Activated effector memory CD4-positive, alpha-beta T cell treated with Interleukin-2 at 50 U/mL for 16 hours (primary cell): ENCODE data around the gene EIF3J.
"Not testable (repeated sequence)": the region's sequence is repeated elsewhere in the genome, so short reads cannot be mapped to it uniquely, and the experiment has no call there.

Source experiments
- DNase-seq: peaks from one replicate; pipeline ENCODE4 v3.0.0-alpha.2; 2020

Gene EIF3J

DNA sequence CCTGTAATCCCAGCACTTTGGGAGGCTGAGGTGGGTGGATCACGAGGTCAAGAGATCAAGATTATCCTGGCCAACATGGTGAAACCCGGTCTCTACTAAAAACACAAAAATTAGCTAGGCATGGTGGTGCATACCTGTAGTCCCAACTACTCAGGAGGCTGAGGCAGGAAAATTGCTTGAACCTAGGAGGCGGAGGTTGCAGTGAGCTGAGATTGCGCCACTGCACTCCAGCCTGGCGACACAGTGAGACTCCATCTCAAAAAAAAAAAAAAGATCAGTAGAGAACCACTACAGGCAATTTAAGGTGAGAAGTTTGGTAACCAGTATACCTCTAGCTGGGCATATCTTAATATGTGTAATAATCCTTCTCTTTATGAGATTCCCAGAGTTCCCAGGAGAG is 7.8 kb downstream of the EIF3J start:
- DNase-seq: not testable (repeated sequence)

DNA sequence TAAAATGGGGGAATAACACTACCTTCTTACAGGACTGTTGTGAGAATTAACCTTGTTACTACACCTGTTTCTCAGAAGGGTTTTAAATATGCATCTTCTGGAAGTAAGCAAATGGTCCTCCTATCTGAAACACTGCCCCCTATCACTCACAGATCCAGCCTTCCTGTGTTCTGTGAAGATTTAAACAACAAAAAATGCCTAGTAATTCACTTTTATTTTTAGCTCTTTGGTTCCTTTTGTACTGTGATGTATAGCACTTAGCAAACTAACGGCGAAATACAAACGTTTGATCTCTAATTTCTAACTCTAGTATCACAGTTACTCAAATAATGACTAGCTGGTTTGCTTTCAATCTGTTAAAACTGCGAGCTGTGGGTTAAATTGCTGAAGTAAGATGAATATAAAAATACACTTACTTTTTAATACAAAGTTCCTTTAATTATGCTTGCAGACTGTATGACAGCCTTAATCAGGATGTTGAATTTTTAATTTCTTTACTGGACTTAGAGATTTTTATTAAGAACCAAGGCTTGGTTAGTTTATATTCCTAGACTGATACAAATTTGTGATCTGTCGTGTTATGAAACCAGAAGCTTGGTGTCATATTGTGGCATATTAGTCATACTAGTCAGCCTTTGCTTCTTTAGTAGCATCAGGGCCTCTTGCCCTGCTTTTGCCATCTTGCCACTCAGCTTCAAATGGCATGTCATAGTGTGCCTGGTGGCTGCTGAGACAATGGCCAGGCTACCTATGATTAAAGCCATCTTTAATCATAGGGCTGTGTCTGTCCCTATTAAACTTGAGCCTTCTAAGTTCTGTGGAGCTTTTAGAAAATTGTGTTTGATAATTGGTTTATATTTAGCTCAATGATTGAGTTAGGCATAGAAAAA is 9.2 kb downstream of the EIF3J start:
- DNase-seq: no peak

GRCh38 chr15:44549152-44549551 is 12.2 kb downstream of the EIF3J start:
- DNase-seq: not testable (repeated sequence)

DNA sequence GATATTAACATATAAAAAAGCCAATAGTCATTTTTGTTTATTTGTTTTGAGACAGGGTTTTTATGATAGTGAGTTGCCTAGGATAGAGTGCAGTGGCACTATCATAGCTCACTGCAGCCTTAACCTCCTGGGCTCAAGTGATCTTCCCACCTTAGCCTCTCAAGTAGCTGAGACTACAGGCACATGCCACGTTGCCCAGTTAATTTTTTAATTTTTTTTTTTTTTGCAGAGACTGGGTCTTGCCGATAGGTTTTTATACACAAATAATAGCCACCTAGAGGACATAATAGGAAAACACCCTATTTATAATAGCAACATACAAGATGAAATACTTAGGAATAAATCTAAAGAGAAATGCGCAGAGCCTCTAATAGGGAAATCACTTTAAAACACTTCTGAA is 13.3 kb downstream of the EIF3J start:
- no peak for DNase-seq

GRCh38 chr15:44550734-44551133 is 13.8 kb downstream of the EIF3J start:
- no peak for DNase-seq

- DNase-seq: no peak
Observed at GRCh38 chr15:44554934-44555723, 18.2 kb downstream of the EIF3J start.

DNA sequence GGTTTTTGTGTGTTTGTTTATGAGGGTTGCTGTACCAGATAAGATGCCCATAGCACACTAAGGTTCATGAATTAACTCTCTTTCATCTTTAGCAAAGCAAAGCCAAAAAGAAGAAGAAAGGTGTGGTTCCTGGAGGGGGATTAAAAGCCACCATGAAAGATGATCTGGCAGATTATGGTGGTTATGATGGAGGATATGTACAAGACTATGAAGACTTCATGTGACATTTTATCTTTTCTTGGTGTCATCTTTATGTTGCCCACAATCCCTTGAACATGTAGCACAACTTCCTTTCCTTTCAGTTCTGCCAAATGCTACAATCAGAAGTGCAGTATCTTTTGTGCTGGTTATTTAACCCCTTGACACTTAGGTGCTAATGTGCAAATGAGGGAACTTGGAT is 24.0 kb downstream of the EIF3J start:
- DNase-seq: not testable (repeated sequence)

GRCh38 chr15:44565387-44566154 is 28.6 kb downstream of the EIF3J start:
- DNase-seq: no peak

GRCh38 chr15:44566155-44566540 is 29.2 kb downstream of the EIF3J start:
- DNase-seq: no peak

DNA sequence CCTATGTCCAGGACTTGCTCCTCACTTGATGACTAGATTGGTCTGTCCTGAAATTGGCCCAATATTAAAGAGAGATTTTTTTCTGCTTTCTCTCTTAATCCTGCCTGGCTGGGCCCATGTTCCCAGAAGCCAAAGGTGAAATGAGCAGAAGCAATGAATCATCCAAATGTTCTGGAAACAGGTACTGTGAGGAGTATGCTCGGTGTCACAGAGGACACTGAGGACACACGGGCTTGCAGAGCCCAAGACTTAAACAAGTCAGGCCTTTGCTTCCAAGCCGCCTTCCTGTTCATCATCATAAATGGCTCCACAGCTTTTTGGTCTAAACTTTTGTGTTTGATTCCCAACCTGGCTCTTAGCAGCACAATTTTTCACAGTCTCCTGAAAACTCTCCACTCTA is 31.4 kb downstream of the EIF3J start:
- DNase-seq: no peak

GRCh38 chr15:44569316-44569715 is 32.4 kb downstream of the EIF3J start:
- DNase-seq: no peak

GRCh38 chr15:44570361-44570760 is 33.4 kb downstream of the EIF3J start:
- no peak for DNase-seq

- no peak for DNase-seq
Observed at GRCh38 chr15:44573386-44573785, 36.4 kb downstream of the EIF3J start.

DNA sequence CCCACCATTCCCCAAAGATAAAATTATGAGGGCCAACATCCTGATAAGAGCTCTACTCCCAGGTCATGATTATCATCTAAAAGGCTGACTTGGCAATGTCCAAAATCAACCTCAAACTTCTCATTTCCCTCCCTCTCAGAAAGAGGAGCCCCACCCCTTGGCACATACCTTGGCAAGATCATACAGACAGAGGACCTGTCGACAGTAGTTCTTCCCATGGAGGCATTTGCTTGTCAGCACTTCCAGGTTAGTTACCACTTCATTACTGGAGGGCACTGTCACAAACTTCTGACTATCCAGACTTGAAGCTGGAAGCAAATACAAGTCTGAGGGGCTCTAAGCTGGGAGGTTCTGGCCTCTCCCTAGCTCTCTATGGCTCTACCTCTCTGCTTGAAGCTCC is 37.8 kb downstream of the EIF3J start:
- no peak for DNase-seq

DNA sequence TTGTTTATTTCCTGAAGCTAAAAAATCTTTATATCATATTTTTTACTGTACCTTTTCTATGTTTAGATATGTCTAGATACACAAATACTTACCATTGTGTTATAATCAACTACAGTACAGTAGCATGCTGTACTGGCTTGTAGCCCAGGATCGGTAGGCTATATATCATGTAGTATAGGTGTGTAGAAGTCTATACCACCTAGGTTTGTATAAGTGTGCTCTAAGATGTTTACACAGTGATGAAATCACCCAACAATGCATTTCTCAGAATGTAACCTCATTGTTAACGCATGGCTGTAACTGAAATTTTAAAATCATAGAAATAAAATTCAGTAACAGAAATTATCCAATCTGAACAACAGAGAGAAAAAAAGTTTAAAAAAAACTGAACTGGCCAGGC is 43.2 kb downstream of the EIF3J start:
- DNase-seq: no peak

GRCh38 chr15:44584162-44584749 is 47.3 kb downstream of the EIF3J start:
- DNase-seq: peak; percentile 51

GRCh38 chr15:44585633-44586032 is 48.7 kb downstream of the EIF3J start:
- no peak for DNase-seq

DNA sequence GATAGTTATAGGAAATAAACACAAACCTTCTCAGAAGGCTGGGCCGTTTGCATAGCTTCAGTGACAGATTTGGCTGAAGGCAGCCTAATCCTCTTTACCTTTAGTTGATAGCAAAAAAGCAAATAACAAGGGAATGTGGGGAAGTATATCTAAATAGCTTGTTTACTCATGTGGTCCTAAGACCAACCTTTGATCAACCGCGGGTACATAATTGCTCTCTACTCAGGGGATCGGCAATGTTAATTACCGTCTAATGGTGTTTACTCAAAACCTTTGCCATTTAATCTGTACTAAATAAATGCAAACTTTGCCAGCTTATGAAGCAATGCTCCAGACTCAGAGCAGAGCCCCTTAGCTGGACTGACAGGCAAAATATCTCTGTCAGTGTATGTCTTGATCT is 51.6 kb downstream of the EIF3J start:
- no peak for DNase-seq

- no peak for DNase-seq
Observed at GRCh38 chr15:44591326-44591725, 54.4 kb downstream of the EIF3J start.

GRCh38 chr15:44593042-44593736 is 56.2 kb downstream of the EIF3J start:
- no peak for DNase-seq

- DNase-seq: no peak
Observed at GRCh38 chr15:44595246-44595645, 58.3 kb downstream of the EIF3J start.
